Measurements from ENCODE around the gene MCF2. TPM values are rescaled to one million over a fixed set of nuclear protein-coding genes. Genes with fewer than 3 reads are reported as not detected.

Gene MCF2
- total RNA-seq, 1 experiment from 2014 or later, result not detected

- TF ChIP-seq EZH2 (IDR thresholded peaks at IDR 0.05; ENCODE audit: low read depth), result no peak
- TF ChIP-seq CTCF (conservative IDR thresholded peaks at IDR 0.05), result no peak
- intact Hi-C loops (cut with micrococcal nuclease; ENCODE audit: unreplicated experiment), result loop anchor here (2.0 kb wide), 1 partner anchor 194 kb away; the partner anchor contains the start of gene ATP11C
- Histone ChIP-seq H3K4me3 (no peak overlapping the region), H4K20me1 (ENCODE audit: insufficient read depth) (no peaks in the 10 kb centered on the region), H3K4me1 (replicated peaks; ENCODE audit: insufficient read depth) (peaks cover 10% of the 10 kb centered on the region), H3K27me3 (ENCODE audit: insufficient read depth, low read depth) (no peaks in the 10 kb centered on the region), H3K79me2 (ENCODE audit: low read depth) (no peaks in the 10 kb centered on the region), H3K36me3 (ENCODE audit: low read depth) (no peaks in the 10 kb centered on the region), H3F3A (ENCODE audit: insufficient read depth, low read depth) (peaks cover 10% of the 10 kb centered on the region; the same call in 1 of the 2 replicates), H2AFZ (no peak overlapping the region), H3K27ac (no peak overlapping the region), H3K9me2 (ENCODE audit: insufficient read depth) (no peaks in the 10 kb centered on the region), H3K4me2 (no peak overlapping the region), H3K9me3 (ENCODE audit: insufficient read depth, low read depth) (no peaks in the 10 kb centered on the region)
- DNase-seq, result peak; percentile 11 to 37
- BruUV-seq (replicated peaks), result no TSS peak
- ChIA-PET CTCF (no interaction called here), POLR2A (ENCODE audit: unreplicated experiment) (interaction anchor here (0.7 kb wide), 1 partner anchor 904 kb away, joined by 4 read pairs; no protein-coding TSS in a partner anchor)
Observed at GRCh38 chrX:139739138-139739537, 31.2 kb upstream of the MCF2 start.

DNA sequence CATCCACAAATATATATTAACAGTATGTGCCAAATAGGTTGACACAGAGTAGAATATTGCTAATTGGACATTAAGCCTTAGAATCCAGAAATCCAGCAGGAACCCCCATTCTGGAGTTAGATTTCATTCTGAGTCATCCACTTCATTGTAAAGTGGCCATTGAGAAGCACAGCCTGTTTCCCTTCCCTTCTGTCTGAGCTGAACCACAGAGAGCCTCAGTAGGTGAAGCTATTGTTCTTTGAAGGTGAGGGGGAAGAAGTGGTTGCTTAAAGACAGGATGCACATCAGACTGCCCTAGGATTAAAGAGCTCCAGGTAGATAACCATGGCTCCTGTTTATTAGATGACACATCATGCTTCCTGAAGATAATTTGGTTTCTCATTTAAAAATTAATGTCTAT lies 30.6 kb upstream of the MCF2 start:
- TF ChIP-seq EZH2 (IDR thresholded peaks at IDR 0.05; ENCODE audit: low read depth) (no peak), CTCF (conservative IDR thresholded peaks at IDR 0.05) (no peak)
- no peaks in the 10 kb centered on the region for H3K27me3 ChIP-seq (ENCODE audit: insufficient read depth, low read depth)
- POLR2A ChIA-PET (ENCODE audit: unreplicated experiment), result interaction anchor here (0.7 kb wide), 1 partner anchor 903 kb away, joined by 4 read pairs; no protein-coding TSS in a partner anchor
- H3F3A ChIP-seq (ENCODE audit: insufficient read depth, low read depth), result peaks cover 10% of the 10 kb centered on the region; the same call in 1 of the 2 replicates
- peak in 1 of 2 experiments; percentile 10 for DNase-seq
- H3K9me2 ChIP-seq (ENCODE audit: insufficient read depth), result no peaks in the 10 kb centered on the region
- no peaks in the 10 kb centered on the region for H3K36me3 ChIP-seq (ENCODE audit: low read depth)
- no peak overlapping the region for H3K4me3 ChIP-seq
- no peaks in the 10 kb centered on the region for H3K9me3 ChIP-seq (ENCODE audit: insufficient read depth, low read depth)
- H2AFZ ChIP-seq, result no peak overlapping the region
- intact Hi-C loops (cut with micrococcal nuclease; ENCODE audit: unreplicated experiment), result loop anchor here (2.0 kb wide), 1 partner anchor 194 kb away; the partner anchor contains the start of gene ATP11C
- H3K79me2 ChIP-seq (ENCODE audit: low read depth), result no peaks in the 10 kb centered on the region
- no peaks in the 10 kb centered on the region for H4K20me1 ChIP-seq (ENCODE audit: insufficient read depth)
- H3K4me2 ChIP-seq, result no peak overlapping the region
- no peak overlapping the region for H3K27ac ChIP-seq
- BruUV-seq (replicated peaks), result no TSS peak
- H3K4me1 ChIP-seq (replicated peaks; ENCODE audit: insufficient read depth), result peaks cover 10% of the 10 kb centered on the region
- CTCF ChIA-PET, result no interaction called here

- DNase-seq, result no peak
- POLR2A ChIA-PET (ENCODE audit: unreplicated experiment), result no interaction called here
- Histone ChIP-seq H3K27ac (no peak overlapping the region), H3K27me3 (ENCODE audit: insufficient read depth, low read depth) (no peaks in the 10 kb centered on the region), H3F3A (ENCODE audit: insufficient read depth, low read depth) (peaks cover 10% of the 10 kb centered on the region; the same call in 1 of the 2 replicates), H3K36me3 (ENCODE audit: low read depth) (no peaks in the 10 kb centered on the region), H3K9me3 (ENCODE audit: insufficient read depth, low read depth) (no peaks in the 10 kb centered on the region), H3K4me2 (no peak overlapping the region), H2AFZ (no peak overlapping the region), H3K9me2 (ENCODE audit: insufficient read depth) (no peaks in the 10 kb centered on the region), H3K4me1 (replicated peaks; ENCODE audit: insufficient read depth) (peaks cover 10% of the 10 kb centered on the region), H3K79me2 (ENCODE audit: low read depth) (no peaks in the 10 kb centered on the region), H4K20me1 (ENCODE audit: insufficient read depth) (no peaks in the 10 kb centered on the region), H3K4me3 (no peak overlapping the region)
- BruUV-seq (replicated peaks), result no TSS peak
- no peak for TF ChIP-seq CTCF (conservative IDR thresholded peaks at IDR 0.05)
- no peak for TF ChIP-seq EZH2 (IDR thresholded peaks at IDR 0.05; ENCODE audit: low read depth)
- intact Hi-C loops (cut with micrococcal nuclease; ENCODE audit: unreplicated experiment), result no loop called here
- CTCF ChIA-PET, result no interaction called here
Observed at GRCh38 chrX:139736151-139736550, 28.2 kb upstream of the MCF2 start.
